GM23248 (cell line): ENCODE measurements around the gene INPP5A. TPM values are rescaled to one million over a fixed set of nuclear protein-coding genes. Genes with fewer than 3 reads are reported as not detected.

Experiments
- DNase-seq: peaks from one replicate; pipeline ENCODE4 v3.0.0-alpha.2; 2015
- H2AFZ ChIP-seq: fragments of 200-600 bp; sonication (generic); 2 replicates; pipeline ENCODE4 v1.6.1; 2016; ENCODE audit warnings: antibody characterized with exemption
- H3F3A ChIP-seq: fragments of 200-600 bp; sonication (generic); 2 replicates; pipeline ENCODE4 v1.6.1; 2016; ENCODE audit warnings: mild to moderate bottlenecking, antibody characterized with exemption, mixed run types; ENCODE audit not compliant: insufficient read depth
- H3K27ac ChIP-seq: fragments of 200-600 bp; sonication (generic); 2 replicates; pipeline ENCODE4 v1.5.1; 2016; ENCODE audit warnings: mild to moderate bottlenecking
- H3K27me3 ChIP-seq: fragments of 200-600 bp; sonication (generic); replicated peaks from 2 replicates; pipeline ENCODE4 v1.6.1; 2016; ENCODE audit warnings: mild to moderate bottlenecking; ENCODE audit not compliant: insufficient read depth
- H3K36me3 ChIP-seq: fragments of 200-600 bp; sonication (generic); 2 replicates; pipeline ENCODE4 v1.6.1; 2016; ENCODE audit warnings: low read depth, mild to moderate bottlenecking
- H3K4me1 ChIP-seq: fragments of 200-600 bp; sonication (generic); 2 replicates; pipeline ENCODE4 v1.6.1; 2016; ENCODE audit warnings: mild to moderate bottlenecking; ENCODE audit not compliant: insufficient read depth
- H3K4me2 ChIP-seq: fragments of 200-600 bp; sonication (generic); one replicate; pipeline ENCODE4 v1.6.1; 2016; ENCODE audit warnings: mild to moderate bottlenecking; ENCODE audit not compliant: unreplicated experiment
- H3K4me3 ChIP-seq: fragments of 200-600 bp; sonication (generic); 2 replicates; pipeline ENCODE4 v1.5.1; 2016; ENCODE audit warnings: mild to moderate bottlenecking
- H3K79me2 ChIP-seq: fragments of 200-600 bp; sonication (generic); 2 replicates; pipeline ENCODE4 v1.6.1; 2016; ENCODE audit warnings: mild to moderate bottlenecking; ENCODE audit not compliant: insufficient read depth
- H3K9ac ChIP-seq: fragments of 200-600 bp; sonication (generic); 2 replicates; pipeline ENCODE4 v1.6.1; 2016; ENCODE audit warnings: mild to moderate bottlenecking
- H3K9me2 ChIP-seq: fragments of 200-600 bp; sonication (generic); 2 replicates; pipeline ENCODE4 v1.6.1; 2016; ENCODE audit warnings: mixed run types, mild to moderate bottlenecking, moderate library complexity; ENCODE audit not compliant: insufficient read depth
- H3K9me3 ChIP-seq: fragments of 200-600 bp; sonication (generic); one replicate; pipeline ENCODE4 v1.6.1; 2017; ENCODE audit warnings: low read depth
- H4K20me1 ChIP-seq: fragments of 200-600 bp; sonication (generic); 2 replicates; pipeline ENCODE4 v1.6.0; 2016; ENCODE audit not compliant: insufficient read depth
- EZH2 ChIP-seq: fragments of 200-600 bp; sonication (generic); IDR thresholded peaks from 2 replicates; pipeline ENCODE4 v1.6.1; 2018; ENCODE audit warnings: antibody characterized with exemption, mild to moderate bottlenecking; ENCODE audit not compliant: insufficient read depth, poor library complexity, severe bottlenecking
- EZH2phosphoT487 ChIP-seq: fragments of 200-600 bp; sonication (generic); IDR thresholded peaks from 2 replicates; pipeline ENCODE4 v1.6.1; 2018; ENCODE audit warnings: antibody characterized with exemption, moderate library complexity, mild to moderate bottlenecking, low read depth; ENCODE audit not compliant: insufficient read depth
- WGBS, 2 experiments: methylation state at CpG; one replicate each; pipeline ENCODE4 v1.1.6; 2015 to 2017; ENCODE audit warnings: low lambda C conversion rate in 2 of 2, low coverage in 1 of 2; ENCODE audit errors: missing lambda C conversion rate in 2 of 2; 5-methylcytosine and 5-hydroxymethylcytosine counted together
- in situ Hi-C: fragments of 300-500 bp; cut with MboI; formaldehyde crosslinking; loops from 2 replicates; pipeline ENCODE4 v1.15.0; 2020
- polyA plus RNA-seq: library from polyadenylated mRNA; unstranded; fragments of >200 nt; fragmentation: Nextera tagmentation; extraction: Ambion mirVana; gene quantifications from 2 replicates; pipeline ENCODE4 v1.2.1, GENCODE V29; 2016
- total RNA-seq: library from RNA; depleted of rRNA; stranded (reverse); fragments of >200 nt; shearing (Covaris generic); gene quantifications from 2 replicates; pipeline ENCODE4 v1.2.3, GENCODE V29; 2014

Gene INPP5A
- total and polyA plus RNA-seq, 2 experiments from 2014 or later: 2.3 to 35.2 TPM

DNA sequence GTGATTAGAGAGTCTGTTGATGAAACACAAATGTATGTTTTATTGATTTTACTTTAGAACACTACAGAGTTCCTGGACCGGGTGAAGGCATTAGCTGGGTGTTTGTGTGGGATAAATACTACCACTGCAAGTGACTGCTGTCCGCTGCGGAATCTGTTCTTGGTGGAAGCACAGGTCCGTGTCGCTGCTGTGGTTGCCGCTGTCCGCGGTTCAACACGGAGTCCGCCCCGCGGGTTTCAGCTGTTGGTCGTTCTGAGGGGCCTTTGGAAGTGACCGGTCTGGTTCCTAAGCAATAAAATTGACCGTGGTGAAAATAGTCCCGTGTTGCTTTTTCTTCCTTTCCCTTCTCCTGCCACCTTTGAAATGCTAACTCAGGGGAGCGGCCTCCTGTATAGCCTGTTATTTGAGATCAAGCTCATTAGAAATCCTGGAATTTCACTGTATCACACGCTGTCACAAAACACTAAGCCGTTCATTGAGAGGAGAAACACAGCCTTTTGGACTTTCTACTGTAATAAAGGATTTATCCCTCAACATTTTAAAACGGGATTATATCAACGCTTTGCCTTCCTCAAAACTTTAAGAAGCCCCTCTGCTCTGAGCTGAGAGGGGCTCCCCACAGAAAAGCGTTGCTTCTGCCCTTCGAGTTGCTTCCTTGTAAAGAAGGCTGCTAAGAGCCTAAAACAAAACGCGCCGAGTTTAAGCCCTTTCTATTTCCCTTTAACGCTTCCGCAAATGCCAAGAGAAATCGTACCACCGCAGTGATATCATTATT is 245.8 kb downstream of the INPP5A start:
- Histone ChIP-seq H3K4me1 (no peaks in the 10 kb centered on the region), H3K9me2 (no peaks in the 10 kb centered on the region), H3F3A (no peaks in the 10 kb centered on the region), H3K9ac (no peak overlapping the region), H3K9me3 (no peaks in the 10 kb centered on the region), H4K20me1 (no peaks in the 10 kb centered on the region), H3K36me3 (no peaks in the 10 kb centered on the region), H3K4me2 (no peak overlapping the region), H2AFZ (no peak overlapping the region), H3K27me3 (peaks cover 24% of the 10 kb centered on the region), H3K4me3 (no peak overlapping the region), H3K79me2 (no peaks in the 10 kb centered on the region), H3K27ac (no peak overlapping the region)
- no peak for DNase-seq
- TF ChIP-seq EZH2: no peak
- TF ChIP-seq EZH2phosphoT487: no peak
- WGBS, 2 experiments: 94 to 95% methylated on average over 30 of the region's 30 CpGs
- in situ Hi-C loops: no loop called here

DNA sequence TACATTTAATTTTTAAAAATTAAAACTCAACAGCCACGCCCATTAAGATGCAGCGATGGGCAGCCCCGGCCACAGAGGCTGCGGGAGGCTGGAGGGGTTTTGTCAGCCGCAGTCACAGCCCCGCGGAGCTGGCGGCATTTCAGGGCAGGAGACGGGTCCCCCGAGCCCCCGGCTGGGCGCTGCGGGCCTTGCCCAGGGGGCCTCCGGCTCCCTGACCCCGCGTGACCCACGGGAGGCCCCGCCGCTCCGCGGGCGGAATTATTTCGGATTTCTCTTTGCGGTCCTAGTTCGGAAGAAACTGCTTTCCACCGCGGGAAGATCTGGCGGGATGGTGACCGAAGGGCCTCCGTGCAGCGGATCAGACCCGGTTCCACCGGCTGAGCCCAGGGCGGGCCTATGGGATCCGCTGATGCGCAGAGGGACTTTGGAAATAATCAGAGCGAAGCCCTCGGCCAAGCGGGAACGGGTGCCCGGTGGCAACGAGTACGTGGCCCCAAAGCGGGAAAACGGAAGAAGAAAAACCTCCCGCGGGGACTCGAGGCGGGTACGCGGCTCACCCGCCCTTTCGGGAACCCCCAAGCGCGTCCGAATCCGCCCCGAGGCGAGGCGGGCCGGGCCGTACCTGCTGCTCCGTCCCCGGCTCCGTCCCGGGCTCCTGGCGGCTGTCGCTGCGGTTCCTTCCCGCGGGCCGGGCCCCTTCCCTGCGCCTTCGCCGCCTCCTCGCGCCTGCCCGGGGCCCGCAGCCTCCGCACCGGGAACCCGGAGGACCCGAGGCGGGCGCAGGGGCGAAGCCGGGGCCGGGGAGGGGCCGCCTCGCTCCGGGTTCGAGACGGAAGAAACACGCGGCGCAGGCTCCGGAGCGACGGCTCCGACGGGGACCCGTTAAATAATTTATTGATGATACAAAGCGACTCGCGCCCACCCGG is 246.6 kb downstream of the INPP5A start:
- DNase-seq: no peak
- peaks cover 31% of the 10 kb centered on the region for H3K27me3 ChIP-seq

DNA sequence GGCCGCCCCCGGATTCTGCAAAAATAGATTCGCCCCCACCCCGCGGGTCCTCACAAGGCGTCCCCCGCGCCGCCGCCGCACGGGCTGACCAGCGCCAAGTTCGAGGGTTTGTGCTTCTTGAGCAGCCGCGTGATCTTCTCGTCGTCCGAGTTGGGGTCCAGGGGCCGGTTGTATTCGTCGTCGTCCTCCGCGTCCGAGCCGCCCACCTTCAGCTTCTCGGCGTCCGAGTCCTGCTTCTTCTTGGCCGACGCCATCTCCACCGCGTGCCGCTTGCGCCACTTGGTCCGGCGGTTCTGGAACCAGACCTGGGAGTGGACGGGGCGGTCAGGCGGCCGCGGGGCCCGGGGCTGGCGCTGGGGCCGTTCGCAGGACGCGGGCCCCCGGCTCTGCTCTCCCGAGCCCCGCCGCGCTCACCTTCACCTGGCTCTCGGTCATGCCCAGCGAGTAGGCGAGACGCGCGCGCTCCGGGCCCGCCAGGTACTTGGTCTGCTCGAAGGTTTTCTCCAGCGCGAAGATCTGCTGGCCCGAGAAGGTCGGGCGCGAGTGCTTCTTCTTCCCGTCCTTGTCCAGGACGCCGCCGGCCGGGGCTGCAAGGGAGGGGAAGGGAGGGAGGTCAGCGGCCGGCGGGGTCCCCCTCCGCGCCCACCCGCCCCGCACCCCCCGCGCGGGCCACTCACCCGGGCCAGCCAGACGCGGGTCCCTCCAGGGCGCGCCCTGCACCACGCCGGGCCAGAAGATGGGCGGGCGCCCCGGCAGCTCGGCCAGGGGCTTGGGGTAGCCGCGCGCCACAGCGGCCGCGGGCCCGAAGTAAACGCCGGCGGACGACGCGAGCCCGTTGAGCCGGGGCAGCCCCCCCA is 247.5 kb downstream of the INPP5A start:
- Histone ChIP-seq H3K9me3 (no peaks in the 10 kb centered on the region), H3K27me3 (peaks cover 36% of the 10 kb centered on the region), H3K36me3 (no peaks in the 10 kb centered on the region), H3K9ac (no peak overlapping the region), H3K4me1 (no peaks in the 10 kb centered on the region), H3F3A (no peaks in the 10 kb centered on the region), H3K9me2 (no peaks in the 10 kb centered on the region), H3K79me2 (no peaks in the 10 kb centered on the region), H3K27ac (no peak overlapping the region), H3K4me3 (no peak overlapping the region), H2AFZ (no peak overlapping the region), H4K20me1 (no peaks in the 10 kb centered on the region), H3K4me2 (no peak overlapping the region)
- WGBS, 2 experiments: 28 to 34% methylated on average over 33 to 73 of the region's 111 CpGs
- DNase-seq: no peak
- in situ Hi-C loops: no loop called here
- TF ChIP-seq EZH2phosphoT487: no peak
- peak; percentile 74 for TF ChIP-seq EZH2

More for the DNA sequence above, 246.6 kb downstream of the INPP5A start:
- in situ Hi-C loops: no loop called here
- Histone ChIP-seq H3K9me3 (no peaks in the 10 kb centered on the region), H3K36me3 (no peaks in the 10 kb centered on the region), H3K9ac (no peak overlapping the region), H3K9me2 (no peaks in the 10 kb centered on the region), H3F3A (no peaks in the 10 kb centered on the region), H4K20me1 (no peaks in the 10 kb centered on the region), H3K4me1 (no peaks in the 10 kb centered on the region), H2AFZ (no peak overlapping the region), H3K79me2 (no peaks in the 10 kb centered on the region), H3K27ac (no peak overlapping the region), H3K4me2 (no peak overlapping the region), H3K4me3 (no peak overlapping the region)
- TF ChIP-seq EZH2: no peak
- no peak for TF ChIP-seq EZH2phosphoT487
- WGBS, 2 experiments: 43 to 54% methylated on average over 46 to 106 of the region's 106 CpGs
